Measurements from ENCODE around the gene SPATA46.
"Not testable (repeated sequence)": the region's sequence is repeated elsewhere in the genome, so short reads cannot be mapped to it uniquely, and the experiment has no call there.

SPATA46 gene

DNA sequence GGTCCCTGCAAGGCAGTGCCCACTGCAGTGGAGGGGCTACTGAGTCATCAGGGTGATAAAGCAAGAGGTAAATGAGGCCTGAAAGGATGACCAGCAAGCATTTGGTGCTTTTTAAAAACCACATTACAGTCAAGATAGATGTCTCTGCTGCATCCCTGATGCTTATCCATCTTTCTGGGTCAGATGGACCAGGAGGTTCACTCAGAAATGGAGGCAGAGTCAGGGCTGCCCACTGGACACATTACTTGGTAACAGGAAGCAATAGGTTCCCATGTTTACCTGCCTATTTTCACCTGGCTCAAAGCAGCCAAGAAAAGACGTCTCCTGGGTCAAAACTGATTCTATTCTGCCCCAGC, 3.6 kb downstream of the SPATA46 start:
- no peak for DNase-seq

DNA sequence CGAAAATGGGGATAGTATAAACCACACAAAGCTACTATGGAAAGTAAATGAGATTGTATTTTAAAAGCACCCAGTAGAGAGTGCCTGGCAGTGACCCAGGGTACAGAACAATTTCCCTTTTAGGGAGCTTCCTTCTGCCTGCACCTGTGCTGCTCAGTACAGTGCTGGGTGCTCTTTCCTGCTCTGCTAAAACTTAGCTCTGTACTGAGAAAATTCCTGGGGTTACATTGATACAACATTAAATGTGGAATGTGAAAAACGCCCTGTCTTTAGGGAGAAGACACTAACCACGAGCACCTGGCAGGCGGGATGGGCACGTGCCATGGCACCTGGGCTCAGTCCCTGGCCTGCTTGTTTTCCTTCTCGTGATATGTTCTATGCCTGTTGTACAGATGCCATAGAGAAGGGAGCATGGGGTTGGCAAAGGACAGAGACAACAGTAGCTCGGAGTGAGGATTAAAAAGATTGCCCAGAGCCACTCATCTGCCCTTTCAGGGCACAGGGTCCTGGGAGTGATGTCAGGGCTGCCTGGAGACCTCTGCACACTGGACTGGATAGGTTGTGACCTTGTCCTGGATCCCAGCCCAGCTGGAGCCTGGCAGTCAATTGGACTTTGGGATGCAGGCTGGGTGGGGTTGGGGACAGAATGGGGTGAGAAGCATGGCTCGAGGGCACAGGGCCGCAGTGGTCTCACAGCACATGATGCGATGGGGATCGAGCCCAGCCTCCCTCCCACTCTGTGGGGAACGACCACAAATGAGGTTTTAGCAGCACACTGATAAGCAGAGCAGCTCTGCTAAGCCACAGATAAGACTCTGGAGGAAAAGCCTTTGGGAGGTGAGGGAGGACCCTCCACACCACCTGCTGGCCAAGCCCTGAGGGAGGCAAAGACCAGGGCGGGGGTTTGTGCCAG, 4.2 kb downstream of the SPATA46 start:
- no peak for DNase-seq

DNA sequence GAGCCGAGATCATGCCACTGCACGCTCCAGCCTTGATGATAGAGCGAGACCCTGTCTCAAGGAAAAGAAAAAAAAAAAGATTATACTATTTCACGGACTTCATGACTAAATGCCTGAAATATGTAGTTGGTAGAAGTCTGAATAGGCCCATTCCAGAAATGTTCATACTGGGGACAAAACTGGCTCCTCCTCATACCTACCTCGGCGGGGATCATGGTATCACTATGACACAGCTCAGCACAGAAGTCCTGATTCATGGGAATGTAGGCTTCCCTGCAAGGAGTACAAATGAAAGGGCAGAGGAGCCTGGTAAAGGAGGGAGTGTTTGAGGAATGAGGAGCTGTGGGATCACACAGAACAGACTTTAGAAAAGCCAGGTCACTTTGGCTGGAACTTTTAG, 5.0 kb downstream of the SPATA46 start:
- no peak for DNase-seq

DNA sequence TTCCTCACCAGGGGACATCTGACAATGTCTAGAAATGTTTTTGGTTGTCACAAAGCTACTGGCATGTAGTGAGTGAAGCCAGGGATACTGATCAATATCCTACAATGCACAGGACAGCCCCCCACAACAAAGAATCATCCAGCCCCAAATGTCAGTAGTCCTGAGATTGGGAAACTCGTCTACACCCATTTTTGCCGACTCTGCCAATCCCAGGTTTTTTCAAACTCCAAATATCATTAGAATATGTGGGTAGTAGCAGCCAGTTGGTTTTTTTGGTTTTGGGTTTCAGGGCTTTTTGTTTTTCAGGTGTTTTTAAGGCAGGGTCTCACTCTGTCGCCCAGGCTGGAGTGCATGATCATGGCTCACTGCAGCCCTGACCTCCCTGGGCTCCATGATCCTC, 5.9 kb downstream of the SPATA46 start:
- no peak for DNase-seq

DNA sequence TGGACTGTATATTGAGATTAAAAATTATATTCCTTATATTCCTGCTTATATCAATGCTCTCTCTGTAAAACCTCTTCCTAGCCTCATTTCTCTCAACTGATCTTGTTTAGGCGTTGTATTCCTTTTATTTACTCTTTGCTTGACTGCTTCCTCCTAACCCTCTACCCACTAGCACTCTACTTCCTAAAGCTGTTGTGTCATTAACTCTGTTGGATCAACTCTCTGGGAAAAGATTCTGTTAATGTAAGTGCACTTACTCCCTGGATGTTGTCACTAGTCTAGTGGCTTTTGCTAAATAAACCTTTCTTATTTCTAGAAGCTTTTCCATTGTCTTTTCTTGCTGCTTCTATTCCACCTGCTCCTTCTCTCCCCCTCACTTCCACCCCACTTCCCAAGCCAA, 6.5 kb downstream of the SPATA46 start:
- no peak for DNase-seq

DNA sequence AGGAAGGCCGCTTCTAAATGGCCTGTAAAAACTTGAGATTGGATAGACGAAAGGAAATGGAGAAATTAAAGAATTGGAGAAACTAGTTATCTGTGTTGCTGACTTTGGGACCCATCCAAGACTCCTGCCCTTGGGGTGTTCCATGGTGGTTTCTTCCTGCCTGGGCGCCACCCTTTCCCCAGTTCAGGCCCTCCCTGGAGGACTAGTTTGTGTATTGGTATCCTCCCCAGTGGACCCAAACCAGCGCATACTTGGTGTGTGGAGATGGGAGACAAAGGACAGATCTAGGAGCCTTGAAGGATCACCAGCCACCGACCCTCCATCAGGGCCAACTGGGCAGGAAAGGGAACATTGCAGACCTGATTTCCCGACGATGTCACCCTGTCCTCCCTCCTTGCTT, 7.1 kb downstream of the SPATA46 start:
- no peak for DNase-seq

DNA sequence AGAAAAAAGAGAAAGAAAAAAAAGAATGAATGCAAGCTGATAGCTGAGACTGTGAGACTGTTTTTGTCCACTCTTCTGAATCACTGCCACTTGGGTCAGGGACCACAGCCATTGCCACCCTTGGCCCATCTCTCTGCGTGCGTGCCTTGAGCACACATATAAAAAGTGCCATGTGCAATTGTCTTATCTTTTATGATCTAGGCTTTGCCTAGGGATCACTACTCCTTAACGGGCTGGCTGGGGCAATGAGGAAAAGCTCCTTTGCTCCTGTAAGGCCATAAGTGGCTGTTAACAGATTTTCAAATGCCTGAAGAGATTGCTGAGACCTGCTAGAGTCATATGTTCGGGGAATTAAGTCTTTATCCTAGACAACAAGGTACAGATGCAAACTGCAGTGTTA, 8.2 kb downstream of the SPATA46 start:
- DNase-seq: no peak

DNA sequence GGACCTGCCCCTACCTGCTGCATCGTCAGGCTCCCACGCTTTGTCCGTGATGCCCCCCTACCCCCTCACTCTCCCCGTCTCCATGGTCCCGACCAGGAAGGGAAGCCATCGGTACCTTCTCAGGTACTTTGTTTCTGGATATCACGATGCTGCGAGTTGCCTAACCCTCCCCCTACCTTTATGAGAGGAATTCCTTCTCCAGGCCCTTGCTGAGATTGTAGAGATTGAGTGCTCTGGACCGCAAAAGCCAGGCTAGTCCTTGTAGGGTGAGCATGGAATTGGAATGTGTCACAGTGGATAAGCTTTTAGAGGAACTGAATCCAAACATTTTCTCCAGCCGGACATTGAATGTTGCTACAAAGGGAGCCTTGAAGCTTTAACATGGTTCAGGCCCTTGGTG, 8.9 kb downstream of the SPATA46 start:
- DNase-seq: no peak

DNA sequence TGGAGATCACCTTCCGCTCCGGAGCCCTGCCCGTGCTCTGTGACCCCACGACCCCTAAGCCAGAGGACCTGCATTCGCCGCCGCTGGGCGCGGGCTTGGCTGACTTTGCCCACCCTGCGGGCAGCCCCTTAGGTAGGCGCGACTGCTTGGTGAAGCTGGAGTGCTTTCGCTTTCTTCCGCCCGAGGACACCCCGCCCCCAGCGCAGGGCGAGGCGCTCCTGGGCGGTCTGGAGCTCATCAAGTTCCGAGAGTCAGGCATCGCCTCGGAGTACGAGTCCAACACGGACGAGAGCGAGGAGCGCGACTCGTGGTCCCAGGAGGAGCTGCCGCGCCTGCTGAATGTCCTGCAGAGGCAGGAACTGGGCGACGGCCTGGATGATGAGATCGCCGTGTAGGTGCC, 9.6 kb downstream of the SPATA46 start:
- DNase-seq: no peak

DNA sequence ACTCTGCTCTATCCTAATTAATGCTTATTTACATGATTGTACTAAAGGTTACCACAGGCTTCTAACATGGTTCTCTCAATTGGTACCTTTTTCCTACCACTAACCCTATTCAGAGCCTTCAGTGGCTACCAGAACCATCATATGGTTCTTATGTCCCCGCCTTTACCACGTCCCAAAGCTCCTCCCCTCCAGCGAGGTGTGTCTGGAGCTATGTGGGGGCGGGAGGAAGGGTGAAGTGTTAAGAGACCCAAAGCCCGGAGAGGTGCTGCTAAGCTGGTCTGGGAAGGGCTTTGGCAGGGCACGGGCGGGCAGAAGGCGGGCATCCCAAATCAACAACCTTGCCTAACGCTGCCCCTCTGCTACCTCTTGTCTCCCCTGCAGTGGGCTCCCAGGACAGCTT, 10.0 kb downstream of the SPATA46 start:
- DNase-seq: no peak

DNA sequence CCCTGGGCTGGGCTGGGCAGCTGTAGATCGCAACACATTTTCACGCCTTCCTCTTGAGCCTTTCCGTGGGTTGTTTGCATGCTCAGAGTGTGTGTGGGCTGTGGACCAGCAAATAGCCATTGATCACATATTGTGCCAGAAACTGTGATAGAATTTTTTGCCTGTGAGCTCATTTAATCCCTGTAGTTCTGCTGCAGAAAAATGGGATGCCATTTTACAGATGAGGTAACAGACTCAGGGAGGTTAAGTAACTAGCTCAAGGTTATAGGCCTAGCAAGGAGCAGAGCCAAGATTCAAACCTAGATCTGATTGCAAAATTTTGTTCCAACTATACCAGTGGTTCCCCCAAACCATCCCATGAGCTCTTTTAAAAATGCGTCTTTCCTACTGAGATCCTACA, 10.5 kb downstream of the SPATA46 start:
- DNase-seq: no peak

DNA sequence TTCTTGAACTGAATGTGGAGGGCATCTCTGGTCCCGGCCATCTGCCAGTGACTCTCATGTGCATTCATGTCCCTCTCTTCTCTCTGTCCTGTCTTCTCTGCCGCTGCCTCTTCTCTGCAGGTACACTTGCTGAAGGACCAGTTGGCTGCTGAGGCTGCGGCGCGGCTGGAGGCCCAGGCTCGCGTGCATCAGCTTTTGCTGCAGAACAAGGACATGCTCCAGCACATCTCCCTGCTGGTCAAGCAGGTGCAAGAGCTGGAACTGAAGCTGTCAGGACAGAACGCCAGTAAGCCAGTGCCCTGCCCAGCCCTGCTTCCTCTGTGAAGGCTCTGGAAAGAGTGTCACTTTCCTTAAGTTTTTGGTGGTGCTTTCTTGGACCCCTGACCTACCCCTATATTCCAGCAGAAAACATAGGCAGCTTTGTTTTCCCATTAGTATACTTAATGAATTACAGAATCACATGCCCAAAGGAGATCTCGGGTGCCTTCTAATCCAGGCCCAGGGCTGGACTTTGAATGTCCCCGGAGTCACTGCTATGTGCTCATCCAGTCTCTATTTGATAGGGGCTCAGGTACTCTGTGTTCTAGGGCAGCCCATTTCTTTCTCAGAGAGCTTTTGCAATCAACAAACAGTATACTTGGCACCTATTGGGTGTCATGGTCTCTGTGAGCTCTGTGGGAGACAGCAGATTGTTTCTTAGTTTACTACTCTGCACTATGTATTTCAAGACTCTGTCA, 11.2 kb downstream of the SPATA46 start:
- no peak for DNase-seq

DNA sequence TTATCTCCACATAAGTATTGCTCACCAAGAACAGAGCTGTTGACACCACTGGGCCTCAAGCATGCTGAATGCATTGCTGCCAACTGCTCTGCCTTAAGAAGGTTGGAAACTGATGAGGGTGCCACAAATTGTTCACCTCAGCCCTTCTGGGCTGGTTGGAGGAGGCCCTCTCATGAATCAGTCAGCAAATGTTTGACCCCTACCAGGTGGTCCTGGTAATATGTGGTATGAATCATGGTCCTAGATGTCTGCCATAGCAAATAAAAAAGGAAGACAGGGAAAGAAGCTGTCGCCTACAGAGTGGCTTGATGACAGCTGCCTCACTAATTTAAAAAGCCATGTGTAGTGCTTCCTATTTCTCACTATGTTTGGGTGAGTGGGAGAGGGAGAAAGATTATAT, 12.2 kb downstream of the SPATA46 start:
- no peak for DNase-seq

DNA sequence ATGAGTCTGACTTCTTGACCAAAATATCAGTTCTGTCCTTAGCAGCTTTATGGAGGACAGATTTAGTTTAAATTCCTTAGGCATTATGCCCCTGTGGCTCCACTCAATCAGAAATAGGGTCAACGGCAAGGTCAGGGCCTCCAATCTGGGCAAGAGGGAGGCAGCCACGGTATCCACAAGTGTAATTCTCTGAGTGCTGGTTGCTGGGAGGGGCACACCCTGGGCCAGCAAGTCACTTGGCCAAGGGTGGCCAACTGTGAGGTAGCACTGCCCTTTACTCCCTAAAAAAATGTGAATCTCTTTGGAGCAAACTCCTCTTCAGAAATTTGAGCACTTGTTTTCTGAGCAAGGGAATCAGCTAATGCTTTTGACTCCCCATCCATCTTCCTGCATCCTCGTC, 12.8 kb downstream of the SPATA46 start:
- no peak for DNase-seq

DNA sequence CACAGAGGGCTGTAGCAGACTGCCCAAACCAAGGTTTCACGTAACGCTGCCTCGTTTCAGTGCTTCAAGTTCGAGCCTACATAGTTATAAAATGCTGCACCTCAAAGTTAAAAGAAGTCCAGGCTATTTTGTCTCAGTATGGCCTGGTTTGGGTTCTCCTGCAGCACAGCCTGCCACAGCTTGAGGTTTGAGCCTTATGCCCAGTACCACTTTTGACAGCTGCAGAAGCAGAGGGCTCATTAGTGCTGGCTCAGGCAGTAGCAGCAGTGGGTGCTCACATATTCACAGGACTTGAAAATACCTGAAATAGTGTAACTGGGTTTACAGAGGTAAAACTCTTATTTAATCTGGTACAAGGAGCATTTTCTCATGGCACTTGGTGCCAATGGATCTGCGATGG, 15.3 kb downstream of the SPATA46 start:
- DNase-seq: no peak

DNA sequence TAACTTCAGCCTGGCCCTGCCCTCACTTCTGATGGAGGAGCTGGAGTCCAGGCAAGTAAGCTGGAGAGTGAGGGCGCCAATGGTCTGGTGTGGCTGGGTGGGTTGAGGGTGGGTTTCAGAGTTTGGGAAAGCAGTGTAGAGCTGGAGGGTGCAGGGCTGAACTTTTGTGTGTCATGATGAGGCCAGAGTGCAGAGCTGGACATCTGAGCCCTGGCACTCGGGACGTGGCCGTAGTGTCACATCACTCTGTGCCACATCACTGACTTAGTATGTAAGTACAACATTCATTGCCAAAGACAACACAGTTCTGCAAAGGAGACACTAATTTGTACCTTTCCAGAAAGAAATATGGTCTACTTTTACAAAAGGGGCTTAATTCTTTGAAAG, 15.8 kb downstream of the SPATA46 start:
- no peak for DNase-seq

DNA sequence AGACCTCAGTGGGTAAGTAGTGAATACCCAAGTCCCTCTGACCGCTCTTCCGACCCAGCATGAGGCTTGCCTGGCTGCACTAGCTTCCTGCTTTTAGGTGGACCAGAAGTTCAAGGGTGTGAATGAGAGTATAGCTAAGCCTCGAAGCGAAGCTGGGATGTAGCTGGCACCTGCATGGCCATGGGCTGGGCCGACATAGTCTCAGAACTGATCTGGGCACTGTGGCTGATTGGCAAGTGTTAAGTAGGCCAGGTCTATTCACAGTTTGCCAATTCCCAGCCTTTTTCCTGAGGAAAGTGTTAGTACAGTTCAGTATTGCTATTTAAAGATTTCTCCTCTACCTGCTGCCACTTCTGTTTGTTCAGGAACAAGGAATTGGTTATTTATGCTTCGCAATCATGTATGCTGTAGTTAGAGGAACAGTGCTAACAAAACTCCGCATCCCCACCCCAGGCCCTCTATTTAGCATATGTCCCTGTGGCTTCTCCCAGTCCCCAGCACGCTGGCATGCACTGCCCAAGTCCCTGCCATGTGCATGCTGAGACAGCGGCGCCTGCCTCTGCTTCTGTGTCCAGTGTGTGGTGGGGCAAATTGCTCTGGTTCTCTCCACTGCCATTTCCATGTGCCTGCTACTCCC, 16.3 kb downstream of the SPATA46 start:
- no peak for DNase-seq

DNA sequence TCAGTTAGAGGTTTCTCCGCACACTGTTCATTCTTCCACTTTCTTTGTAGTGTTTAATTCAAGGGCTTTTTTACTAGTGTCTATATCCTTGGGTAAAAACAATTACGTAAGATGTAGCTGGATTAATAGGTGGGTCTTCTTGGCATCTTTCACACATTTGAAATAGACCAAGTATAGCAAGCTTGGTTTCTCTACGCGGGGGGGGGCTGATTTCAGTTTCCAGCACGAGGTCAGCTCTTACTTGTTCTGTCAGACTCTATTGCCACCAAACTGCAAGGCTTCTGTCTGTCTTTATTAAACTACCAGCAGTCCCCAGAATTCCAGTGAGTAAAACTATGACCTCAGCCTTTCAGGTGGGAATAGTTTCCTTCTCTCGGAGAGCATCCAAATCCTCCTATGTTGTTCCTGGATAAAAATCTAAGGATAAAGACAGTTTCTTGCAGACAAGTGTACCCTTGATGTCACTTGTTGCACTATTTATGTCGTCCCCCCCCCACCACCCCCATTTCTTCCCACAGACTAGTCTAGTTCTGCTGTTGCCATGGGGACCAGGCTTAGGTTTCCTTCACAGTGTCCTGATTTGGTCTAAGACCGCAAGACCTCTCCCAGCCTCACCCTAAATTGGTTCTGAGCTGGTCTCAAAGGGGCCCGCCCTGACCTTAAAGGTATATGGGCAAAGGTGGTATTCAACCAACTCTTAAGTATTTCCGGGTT, 17.0 kb downstream of the SPATA46 start:
- DNase-seq: no peak

DNA sequence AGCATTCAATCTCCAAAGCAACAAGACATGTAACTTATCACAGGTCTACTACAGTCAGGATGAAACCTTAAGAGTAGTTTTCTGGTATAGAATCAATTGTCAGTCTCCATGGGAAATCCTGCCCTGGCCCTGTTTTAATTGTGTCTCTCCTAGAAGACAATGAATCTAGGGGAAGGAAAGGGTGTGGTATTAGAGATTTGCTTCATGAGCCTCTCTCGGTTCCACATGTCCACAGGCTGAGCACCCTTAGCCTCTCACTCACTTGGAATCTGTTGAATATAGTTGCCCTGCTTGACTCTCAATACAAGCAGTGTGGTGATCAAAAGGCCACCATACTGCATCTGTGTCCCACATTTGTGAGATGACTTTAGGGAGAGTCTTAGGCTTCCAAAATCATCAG, 17.7 kb downstream of the SPATA46 start:
- no peak for DNase-seq

DNA sequence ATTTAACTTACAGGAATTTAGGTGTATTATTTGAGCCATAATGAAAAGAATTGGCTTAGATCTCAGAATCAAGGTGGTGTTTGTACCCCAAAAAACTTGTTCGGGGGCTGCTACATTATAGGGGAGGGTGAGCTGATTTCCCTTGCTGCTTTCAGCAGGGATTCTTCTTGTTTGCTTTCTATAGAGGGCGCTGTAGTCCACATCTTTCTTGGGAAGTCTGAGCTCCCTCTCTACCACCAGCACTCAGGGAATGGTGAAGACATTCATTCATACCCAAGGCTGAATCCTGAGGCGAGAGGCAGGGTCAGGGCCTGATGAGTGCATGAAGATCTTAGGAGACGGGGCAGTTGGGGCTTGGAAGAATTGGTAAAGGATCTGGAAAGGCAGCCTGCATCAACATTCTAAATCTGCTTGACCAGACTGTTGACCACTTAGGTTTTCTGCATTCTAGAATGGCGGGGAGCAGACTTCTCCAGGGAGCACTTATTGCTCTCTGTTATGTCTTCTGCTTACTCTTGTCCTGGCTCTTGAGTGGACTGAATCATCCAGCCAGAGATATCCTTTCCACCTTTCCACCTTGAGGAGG, 18.9 kb downstream of the SPATA46 start:
- no peak for DNase-seq

DNA sequence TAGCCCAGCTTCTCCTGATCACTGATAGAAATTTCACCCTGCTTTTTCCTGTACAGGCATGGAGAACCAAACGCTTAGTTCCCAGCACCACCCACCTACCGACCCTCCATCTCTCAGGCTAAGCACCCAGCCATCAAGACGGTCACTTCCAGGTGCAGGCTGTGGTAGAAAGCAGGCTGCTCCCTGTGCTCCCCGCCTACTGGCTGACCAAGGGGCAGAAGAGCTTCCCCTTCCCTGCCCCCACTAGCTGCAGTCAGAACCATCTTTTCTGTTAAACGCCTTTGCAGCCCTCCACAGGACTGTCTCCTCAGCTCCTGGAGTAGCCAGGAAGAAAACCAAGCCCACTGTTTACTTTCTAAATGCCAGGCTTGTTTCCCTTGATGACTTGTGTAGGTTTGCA, 23.0 kb downstream of the SPATA46 start:
- DNase-seq: no peak

DNA sequence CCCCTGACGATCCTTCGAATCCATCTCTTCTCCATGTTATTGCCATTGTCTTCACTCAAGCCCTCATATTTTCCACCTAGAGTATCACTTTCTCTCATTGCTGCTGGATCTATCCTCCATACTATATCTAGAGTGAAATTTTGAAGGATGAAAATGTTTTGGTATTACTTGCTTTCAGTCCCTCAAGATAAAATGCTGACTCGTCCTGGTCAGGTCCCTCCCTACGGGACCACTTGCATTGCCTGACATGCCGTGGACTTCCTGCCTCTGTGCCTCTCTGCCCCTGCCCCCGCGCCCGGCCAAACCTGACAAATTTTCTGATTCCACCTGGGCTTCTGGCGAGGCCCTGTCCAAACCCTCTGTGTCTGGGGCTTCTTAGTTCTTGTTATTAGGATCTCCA, 23.6 kb downstream of the SPATA46 start:
- DNase-seq: no peak

DNA sequence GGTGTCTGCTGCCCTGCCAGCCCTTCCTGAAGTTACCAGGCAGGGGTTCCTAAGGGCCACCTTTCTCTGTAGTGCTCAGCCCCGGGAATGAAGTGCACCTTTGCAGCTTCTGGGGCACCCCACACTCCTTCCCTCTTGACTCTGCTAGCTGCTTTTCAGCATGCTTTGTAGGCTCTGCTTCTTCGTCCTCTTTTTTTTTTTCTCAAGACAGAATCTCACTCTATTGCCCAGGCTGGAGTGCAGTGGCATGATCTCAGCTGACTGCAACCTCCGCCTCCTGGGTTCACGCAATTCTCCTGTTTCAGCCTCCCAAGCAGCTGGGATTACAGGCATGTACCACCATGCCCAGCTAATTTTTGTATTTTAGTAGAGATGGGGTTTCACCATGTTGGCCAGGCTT, 24.8 kb downstream of the SPATA46 start:
- not testable (repeated sequence) for DNase-seq
